BE2C (cell line): ENCODE results near the gene PRM1.
"Not testable (repeated sequence)": the region's sequence is repeated elsewhere in the genome, so short reads cannot be mapped to it uniquely, and the experiment has no call there.

Experiments used
- DNase-seq: peaks from one replicate; pipeline ENCODE4 v3.0.0-alpha.2; 2020
- H3K27me3 ChIP-seq: fragments of 250-450 bp; sonication (Bioruptor Pico); 2 replicates; pipeline ENCODE4 v1.5.1; 2020; ENCODE audit warnings: mild to moderate bottlenecking
- H3K36me3 ChIP-seq: fragments of 250-450 bp; sonication (Bioruptor Pico); 2 replicates; pipeline ENCODE4 v1.5.1; 2020; ENCODE audit warnings: mild to moderate bottlenecking
- H3K4me1 ChIP-seq: fragments of 250-450 bp; sonication (Bioruptor Pico); 2 replicates; pipeline ENCODE4 v1.5.1; 2020
- H3K4me3 ChIP-seq: 2 replicates; pipeline ENCODE4 v1.5.1; 2011; ENCODE audit warnings: low read depth, low read length
- H3K9me3 ChIP-seq: fragments of 250-450 bp; sonication (Bioruptor Pico); 2 replicates; pipeline ENCODE4 v1.5.1; 2020
- CTCF ChIP-seq: IDR thresholded peaks from 2 replicates; pipeline ENCODE4 v1.5.1; 2012; ENCODE audit warnings: mild to moderate bottlenecking, low read depth, low read length

The PRM1 gene

GRCh38 chr16:11299865-11300559 is 18.9 kb upstream of the PRM1 start:
- DNase-seq, result no peak
- Histone ChIP-seq H3K4me1 (peaks cover 12% of the 10 kb centered on the region), H3K36me3 (no peaks in the 10 kb centered on the region), H3K27me3 (no peaks in the 10 kb centered on the region), H3K9me3 (no peaks in the 10 kb centered on the region), H3K4me3 (no peak overlapping the region)
- TF ChIP-seq CTCF, result no peak

GRCh38 chr16:11298950-11299547 is 17.9 kb upstream of the PRM1 start:
- H3K4me1 ChIP-seq, result peaks cover 12% of the 10 kb centered on the region
- not testable (repeated sequence) for H3K4me3 ChIP-seq, H3K36me3 ChIP-seq, H3K27me3 ChIP-seq, H3K9me3 ChIP-seq, DNase-seq

GRCh38 chr16:11298143-11298900 is 17.2 kb upstream of the PRM1 start:
- DNase-seq, result no peak
- H3K4me1 ChIP-seq, result peaks cover 8% of the 10 kb centered on the region
- no peak for TF ChIP-seq CTCF
- H3K36me3 ChIP-seq, result no peaks in the 10 kb centered on the region
- no peaks in the 10 kb centered on the region for H3K9me3 ChIP-seq
- no peaks in the 10 kb centered on the region for H3K27me3 ChIP-seq
- H3K4me3 ChIP-seq, result no peak overlapping the region

GRCh38 chr16:11297492-11298142 is 16.5 kb upstream of the PRM1 start:
- no peak for TF ChIP-seq CTCF
- Histone ChIP-seq H3K27me3 (no peaks in the 10 kb centered on the region), H3K9me3 (no peaks in the 10 kb centered on the region), H3K4me3 (peak overlapping the region; percentile 35), H3K4me1 (peaks cover 4% of the 10 kb centered on the region; the same call in 1 of the 2 replicates), H3K36me3 (no peaks in the 10 kb centered on the region)
- peak; percentile 71 for DNase-seq

GRCh38 chr16:11296706-11297491 is 15.8 kb upstream of the PRM1 start:
- no peak for TF ChIP-seq CTCF
- Histone ChIP-seq H3K36me3 (no peaks in the 10 kb centered on the region), H3K4me1 (peaks cover 4% of the 10 kb centered on the region; the same call in 1 of the 2 replicates), H3K9me3 (no peaks in the 10 kb centered on the region), H3K4me3 (peak overlapping the region; percentile 35), H3K27me3 (no peaks in the 10 kb centered on the region)
- no peak for DNase-seq

- DNase-seq, result no peak
- no peak for TF ChIP-seq CTCF
- Histone ChIP-seq H3K4me1 (peaks cover 4% of the 10 kb centered on the region; the same call in 1 of the 2 replicates), H3K36me3 (no peaks in the 10 kb centered on the region), H3K9me3 (no peaks in the 10 kb centered on the region), H3K4me3 (no peak overlapping the region), H3K27me3 (no peaks in the 10 kb centered on the region)
Measured at GRCh38 chr16:11296351-11296705, 15.2 kb upstream of the PRM1 start.
